ENCODE measurements around the gene FTCD. TPM values are rescaled to one million over a fixed set of nuclear protein-coding genes. Genes with fewer than 3 reads are reported as not detected.

Gene FTCD
- total RNA-seq, 1 experiment from 2014 or later = not detected

DNA sequence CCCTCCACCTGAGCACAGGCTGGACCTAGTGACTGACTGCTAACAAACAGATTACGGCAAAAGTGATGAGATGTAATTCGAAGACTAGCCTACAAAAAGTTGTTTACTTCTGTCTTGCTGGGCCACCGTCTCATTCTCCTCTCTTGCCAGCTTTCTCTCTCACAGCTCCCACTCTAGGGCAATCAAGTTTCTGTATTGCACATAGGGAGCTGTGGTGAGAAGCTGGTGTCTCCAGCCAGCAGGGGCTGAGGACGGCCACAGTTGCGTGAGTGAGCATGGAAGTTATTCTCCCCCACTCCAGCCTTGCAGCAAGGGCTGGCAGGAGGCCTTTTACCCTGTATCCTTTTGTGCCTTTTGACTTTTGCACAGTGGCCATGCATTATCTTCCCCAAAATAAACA, 66.1 kb downstream of the FTCD start:
- Histone ChIP-seq H3K9me3 (replicated peaks) (peaks cover 3% of the 10 kb centered on the region; the same call in 1 of the 2 replicates), H3K4me3 (no peak overlapping the region), H3K27ac (no peak overlapping the region), H3K27me3 (no peaks in the 10 kb centered on the region), H3K4me1 (no peaks in the 10 kb centered on the region), H3K36me3 (no peaks in the 10 kb centered on the region)
- no peak for DNase-seq

DNA sequence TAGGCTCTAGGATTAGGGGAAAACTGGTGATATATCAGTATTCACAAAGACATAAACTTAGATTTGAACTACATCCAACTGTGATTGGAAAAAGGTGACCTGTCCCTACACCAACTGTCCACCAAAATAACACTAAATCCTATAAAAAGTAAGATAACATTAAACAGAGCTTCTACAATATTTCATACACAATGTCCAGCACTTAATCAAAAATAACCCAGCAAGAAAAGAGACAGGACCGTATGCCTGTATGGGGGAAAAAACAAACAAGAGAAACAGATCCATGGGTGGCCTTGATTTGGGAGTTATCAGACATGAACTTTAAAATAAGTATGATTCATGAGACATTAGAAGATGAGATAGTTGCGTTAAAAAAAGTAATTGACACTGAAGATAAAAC, 67.2 kb downstream of the FTCD start:
- H3K9me3 ChIP-seq (replicated peaks) = peaks cover 3% of the 10 kb centered on the region; the same call in 1 of the 2 replicates
- no peaks in the 10 kb centered on the region; the same call in 1 of the 2 replicates for H3K27me3 ChIP-seq
- H3K4me3 ChIP-seq = no peak overlapping the region
- no peak for DNase-seq
- no peak overlapping the region for H3K27ac ChIP-seq
- no peaks in the 10 kb centered on the region for H3K36me3 ChIP-seq
- peaks cover 5% of the 10 kb centered on the region for H3K4me1 ChIP-seq

DNA sequence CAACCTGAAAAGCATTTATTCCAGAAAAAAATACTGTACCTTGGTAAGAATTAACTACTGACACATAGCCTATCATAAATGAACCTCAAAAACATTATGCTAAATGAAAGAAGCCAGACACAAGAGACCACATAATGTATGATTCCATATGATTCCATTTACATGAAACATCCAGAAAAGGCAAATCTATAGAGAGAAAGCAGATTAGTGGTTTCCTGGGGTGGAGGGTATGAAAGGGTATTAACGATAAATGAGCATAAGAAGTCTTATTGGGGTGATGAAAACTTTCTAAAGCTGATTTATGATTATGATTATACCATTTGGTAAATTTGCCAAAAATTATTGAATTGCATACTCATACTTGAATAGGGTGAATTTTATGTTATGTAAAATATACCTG, 67.7 kb downstream of the FTCD start:
- H3K27me3 ChIP-seq = no peaks in the 10 kb centered on the region; the same call in 1 of the 2 replicates
- H3K9me3 ChIP-seq (replicated peaks) = peaks cover 3% of the 10 kb centered on the region; the same call in 1 of the 2 replicates
- DNase-seq = no peak
- no peak overlapping the region for H3K4me3 ChIP-seq
- no peaks in the 10 kb centered on the region for H3K36me3 ChIP-seq
- peaks cover 5% of the 10 kb centered on the region for H3K4me1 ChIP-seq
- H3K27ac ChIP-seq = no peak overlapping the region

Other genes with a start within 250 kb of the FTCD start
- 12.6 and 13.3 TPM in 2 replicates for gene COL6A1, start 173.8 kb downstream of the FTCD start, total RNA-seq (2014; rRNA removed; shearing (Covaris generic))
- 1.1 TPM in 2 replicates for gene COL6A2, start 57.5 kb downstream of the FTCD start, total RNA-seq (2014; rRNA removed; shearing (Covaris generic))
- 22.3 and 27.5 TPM in 2 replicates for gene SPATC1L, start 28.9 kb upstream of the FTCD start, total RNA-seq (2014; rRNA removed; shearing (Covaris generic))
- 30.6 and 41.3 TPM in 2 replicates for gene LSS, start 73.2 kb upstream of the FTCD start, total RNA-seq (2014; rRNA removed; shearing (Covaris generic))
- 39.8 and 49.2 TPM in 2 replicates for gene MCM3AP, start 130.0 kb upstream of the FTCD start, total RNA-seq (2014; rRNA removed; shearing (Covaris generic))
- gene YBEY, start 130.8 kb upstream of the FTCD start, total RNA-seq (2014; rRNA removed; shearing (Covaris generic)) = 16.1 and 16.4 TPM in 2 replicates
- gene C21orf58, start 168.3 kb upstream of the FTCD start, total RNA-seq (2014; rRNA removed; shearing (Covaris generic)) = 33.0 and 40.7 TPM in 2 replicates
- gene PCNT, start 168.6 kb upstream of the FTCD start, total RNA-seq (2014; rRNA removed; shearing (Covaris generic)) = 21.7 and 35.7 TPM in 2 replicates